Smooth muscle cell (in vitro differentiated cells): ENCODE data around the gene HAS3. TPM values are rescaled to one million over a fixed set of nuclear protein-coding genes. Genes with fewer than 3 reads are reported as not detected.

Experiments used
- DNase-seq: peaks from one replicate; lab custom pipeline; 2025; ENCODE audit not compliant: unreplicated experiment; lab: John Stamatoyannopoulos, UW
- H2AFZ ChIP-seq: fragments of 200-600 bp; sonication (generic); 2 replicates; pipeline ENCODE4 v1.6.0; 2016; ENCODE audit warnings: antibody characterized with exemption, low read depth, mild to moderate bottlenecking
- H3F3A ChIP-seq: fragments of 200-600 bp; sonication (generic); 2 replicates; pipeline ENCODE4 v1.6.0; 2017; ENCODE audit warnings: antibody characterized with exemption, low read depth
- H3K27ac ChIP-seq: fragments of 200-600 bp; sonication (generic); 2 replicates; pipeline ENCODE4 v1.5.1; 2016; ENCODE audit warnings: low read depth, mild to moderate bottlenecking
- H3K27me3 ChIP-seq: fragments of 200-600 bp; sonication (generic); 2 replicates; pipeline ENCODE4 v1.6.1; 2016; ENCODE audit warnings: low read depth, mild to moderate bottlenecking
- H3K36me3 ChIP-seq: fragments of 200-600 bp; sonication (generic); 2 replicates; pipeline ENCODE4 v1.5.1; 2016; ENCODE audit warnings: low read depth
- H3K4me1 ChIP-seq: fragments of 200-600 bp; sonication (generic); 2 replicates; pipeline ENCODE4 v1.5.1; 2016; ENCODE audit warnings: low read depth
- H3K4me2 ChIP-seq: fragments of 200-600 bp; sonication (generic); 2 replicates; pipeline ENCODE4 v1.6.0; 2016; ENCODE audit warnings: mild to moderate bottlenecking
- H3K4me3 ChIP-seq: fragments of 200-600 bp; sonication (generic); 2 replicates; pipeline ENCODE4 v1.5.1; 2016; ENCODE audit warnings: mild to moderate bottlenecking
- H3K79me2 ChIP-seq: fragments of 200-600 bp; sonication (generic); 2 replicates; pipeline ENCODE4 v1.6.0; 2016; ENCODE audit warnings: low read depth, mild to moderate bottlenecking
- H3K9ac ChIP-seq: fragments of 200-600 bp; sonication (generic); 2 replicates; pipeline ENCODE4 v1.6.0; 2016; ENCODE audit warnings: low read depth
- H3K9me3 ChIP-seq: fragments of 200-600 bp; sonication (generic); replicated peaks from 2 replicates; pipeline ENCODE4 v1.5.1; 2016; ENCODE audit warnings: low read depth
- H4K20me1 ChIP-seq: fragments of 200-600 bp; sonication (generic); 2 replicates; pipeline ENCODE4 v1.6.0; 2016; ENCODE audit warnings: low read depth
- WGBS: methylation state at CpG from one replicate; pipeline ENCODE4 v1.1.7; 2016; ENCODE audit warnings: low lambda C conversion rate; 5-methylcytosine and 5-hydroxymethylcytosine counted together
- polyA plus RNA-seq: library from polyadenylated mRNA; unstranded; fragments of >200 nt; fragmentation: Nextera tagmentation; extraction: Ambion mirVana; gene quantifications from 2 replicates; pipeline ENCODE4 v1.2.1, GENCODE V29; 2016
- total RNA-seq: library from RNA; depleted of rRNA; stranded (reverse); fragments of >200 nt; gene quantifications from 2 replicates; pipeline ENCODE4 v1.2.3, GENCODE V29; 2014
- TF ChIP-seq, protein P1 (sequence below): fragments of 200-600 bp; sonication (generic); IDR thresholded peaks from 2 replicates; pipeline ENCODE4 v1.5.1; 2017; ENCODE audit warnings: borderline replicate concordance, mild to moderate bottlenecking, antibody characterized with exemption; ENCODE audit not compliant: insufficient read depth, poor library complexity, severe bottlenecking

The HAS3 gene
- total and polyA plus RNA-seq, 2 experiments from 2014 or later, result 0.39 to 2.7 TPM

- peaks cover 79% of the 10 kb centered on the region for H4K20me1 ChIP-seq
These were observed 22.6 kb downstream of the HAS3 start for GRCh38 chr16:69127966-69128510.

DNA sequence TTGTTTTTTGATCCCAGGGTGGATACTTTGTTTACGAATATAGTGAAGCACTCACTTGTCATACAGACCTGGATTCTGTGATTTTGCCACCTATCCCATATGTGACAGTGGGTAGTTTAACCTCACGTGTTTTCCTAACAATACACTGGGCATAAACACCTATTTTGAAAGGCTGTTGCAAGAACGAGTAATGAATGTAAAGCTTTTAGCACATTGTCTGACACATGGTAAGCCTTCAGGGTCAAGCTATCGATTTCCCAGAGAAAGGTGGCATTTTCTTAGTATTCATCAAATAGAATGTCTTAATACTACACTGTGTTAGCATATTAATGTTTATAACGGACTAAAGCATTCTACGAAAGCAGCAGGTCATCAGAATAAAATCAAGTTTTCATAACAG, 25.0 kb downstream of the HAS3 start:
- no peak overlapping the region for H2AFZ ChIP-seq
- peaks cover 66% of the 10 kb centered on the region for H4K20me1 ChIP-seq
- no peak overlapping the region for H3K9ac ChIP-seq
- no peaks in the 10 kb centered on the region for H3K9me3 ChIP-seq
- H3K4me2 ChIP-seq, result peak overlapping the region; percentile 90
- 92% methylated on average over 6 of the region's 6 CpGs for WGBS
- no peaks in the 10 kb centered on the region for H3K36me3 ChIP-seq
- H3K79me2 ChIP-seq, result peaks cover 84% of the 10 kb centered on the region
- H3F3A ChIP-seq, result no peaks in the 10 kb centered on the region
- H3K4me3 ChIP-seq, result peak overlapping the region; percentile 96
- H3K4me1 ChIP-seq, result peaks cover 19% of the 10 kb centered on the region
- TF ChIP-seq, protein P1, sequence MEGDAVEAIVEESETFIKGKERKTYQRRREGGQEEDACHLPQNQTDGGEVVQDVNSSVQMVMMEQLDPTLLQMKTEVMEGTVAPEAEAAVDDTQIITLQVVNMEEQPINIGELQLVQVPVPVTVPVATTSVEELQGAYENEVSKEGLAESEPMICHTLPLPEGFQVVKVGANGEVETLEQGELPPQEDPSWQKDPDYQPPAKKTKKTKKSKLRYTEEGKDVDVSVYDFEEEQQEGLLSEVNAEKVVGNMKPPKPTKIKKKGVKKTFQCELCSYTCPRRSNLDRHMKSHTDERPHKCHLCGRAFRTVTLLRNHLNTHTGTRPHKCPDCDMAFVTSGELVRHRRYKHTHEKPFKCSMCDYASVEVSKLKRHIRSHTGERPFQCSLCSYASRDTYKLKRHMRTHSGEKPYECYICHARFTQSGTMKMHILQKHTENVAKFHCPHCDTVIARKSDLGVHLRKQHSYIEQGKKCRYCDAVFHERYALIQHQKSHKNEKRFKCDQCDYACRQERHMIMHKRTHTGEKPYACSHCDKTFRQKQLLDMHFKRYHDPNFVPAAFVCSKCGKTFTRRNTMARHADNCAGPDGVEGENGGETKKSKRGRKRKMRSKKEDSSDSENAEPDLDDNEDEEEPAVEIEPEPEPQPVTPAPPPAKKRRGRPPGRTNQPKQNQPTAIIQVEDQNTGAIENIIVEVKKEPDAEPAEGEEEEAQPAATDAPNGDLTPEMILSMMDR, result no peak
- peak overlapping the region; percentile 6 for H3K27ac ChIP-seq
- H3K27me3 ChIP-seq, result no peaks in the 10 kb centered on the region
- no peak for DNase-seq

More at GRCh38 chr16:69127966-69128510, 22.6 kb downstream of the HAS3 start:
- Histone ChIP-seq H3F3A (no peaks in the 10 kb centered on the region), H3K4me2 (no peak overlapping the region), H3K9ac (no peak overlapping the region), H3K36me3 (no peaks in the 10 kb centered on the region), H3K27ac (no peak overlapping the region), H3K27me3 (no peaks in the 10 kb centered on the region), H3K79me2 (peaks cover 65% of the 10 kb centered on the region), H3K4me3 (no peak overlapping the region), H3K9me3 (no peaks in the 10 kb centered on the region), H3K4me1 (peaks cover 10% of the 10 kb centered on the region), H2AFZ (no peak overlapping the region)
- no peak for DNase-seq
- WGBS, result 98% methylated on average over 12 of the region's 12 CpGs
- TF ChIP-seq, protein P1, result no peak

GRCh38 chr16:69131167-69131838, 25.9 kb downstream of the HAS3 start:
- TF ChIP-seq, protein P1, result no peak
- H3K9me3 ChIP-seq, result no peaks in the 10 kb centered on the region
- peak overlapping the region; percentile 86 for H3K9ac ChIP-seq
- no peaks in the 10 kb centered on the region for H3K27me3 ChIP-seq
- H3K27ac ChIP-seq, result peak overlapping the region; percentile 83
- H3K79me2 ChIP-seq, result peaks cover 92% of the 10 kb centered on the region
- no peak overlapping the region for H2AFZ ChIP-seq
- peak overlapping the region; percentile 90 for H3K4me2 ChIP-seq
- no peaks in the 10 kb centered on the region for H3F3A ChIP-seq
- WGBS, result 3% methylated on average over 11 of the region's 15 CpGs
- no peak for DNase-seq
- peaks cover 19% of the 10 kb centered on the region for H3K4me1 ChIP-seq
- peak overlapping the region; percentile 96 for H3K4me3 ChIP-seq
- no peaks in the 10 kb centered on the region for H3K36me3 ChIP-seq
- H4K20me1 ChIP-seq, result peaks cover 57% of the 10 kb centered on the region
